GM21717 (cell line): Measurements from ENCODE around the gene WFIKKN1.
"Not testable (repeated sequence)": the region's sequence is repeated elsewhere in the genome, so short reads cannot be mapped to it uniquely, and the experiment has no call there.

Source experiments
- ATAC-seq: cut with Tn5 transposase; IDR thresholded peaks from one replicate; pipeline ENCODE4 v1.9.1; 2021; ENCODE audit warnings: mild to moderate bottlenecking, moderate library complexity; ENCODE audit not compliant: unreplicated experiment

The WFIKKN1 gene

DNA sequence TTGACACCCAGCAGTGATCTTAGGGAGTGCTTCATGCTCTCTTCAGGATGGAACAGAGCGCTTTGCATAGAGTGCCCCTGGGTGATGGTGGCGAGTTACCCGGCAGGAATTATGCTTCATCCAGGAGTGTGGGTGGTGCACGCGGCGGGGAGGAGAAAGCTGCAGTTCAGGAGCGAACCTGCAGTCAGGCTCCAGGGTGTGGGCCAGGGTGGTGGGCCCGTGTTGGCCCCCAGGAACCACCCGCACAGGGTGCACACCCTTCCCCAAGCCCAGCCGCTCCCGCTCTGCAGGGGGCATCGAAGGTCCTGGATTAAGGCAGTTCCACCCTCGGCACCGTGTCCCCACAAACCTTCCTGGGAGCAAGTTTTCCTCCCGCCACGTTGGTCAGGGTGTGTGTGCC is 37.0 kb upstream of the WFIKKN1 start:
- ATAC-seq: no peak

DNA sequence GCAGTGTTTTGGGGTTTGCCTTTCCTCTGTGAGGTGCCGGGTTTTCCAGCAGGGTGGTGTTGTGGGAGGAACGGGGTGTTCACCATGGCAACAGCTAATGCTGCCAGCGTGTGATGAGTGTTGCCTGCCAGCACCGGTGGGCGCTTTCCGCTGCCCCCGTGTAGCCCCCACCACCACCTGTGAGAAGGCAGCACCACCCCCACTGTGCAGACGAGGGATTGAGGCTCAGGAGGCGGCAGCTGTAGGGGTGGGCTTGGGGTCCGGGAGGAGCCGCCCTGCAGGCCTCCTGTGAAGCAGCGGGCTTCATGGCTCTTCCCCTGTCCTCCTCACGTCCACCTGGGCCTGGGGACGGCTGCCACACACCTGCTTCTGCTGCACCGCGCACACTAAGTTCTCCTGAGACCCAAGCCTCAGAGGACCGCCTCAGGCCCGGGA is 35.7 kb upstream of the WFIKKN1 start:
- no peak for ATAC-seq

DNA sequence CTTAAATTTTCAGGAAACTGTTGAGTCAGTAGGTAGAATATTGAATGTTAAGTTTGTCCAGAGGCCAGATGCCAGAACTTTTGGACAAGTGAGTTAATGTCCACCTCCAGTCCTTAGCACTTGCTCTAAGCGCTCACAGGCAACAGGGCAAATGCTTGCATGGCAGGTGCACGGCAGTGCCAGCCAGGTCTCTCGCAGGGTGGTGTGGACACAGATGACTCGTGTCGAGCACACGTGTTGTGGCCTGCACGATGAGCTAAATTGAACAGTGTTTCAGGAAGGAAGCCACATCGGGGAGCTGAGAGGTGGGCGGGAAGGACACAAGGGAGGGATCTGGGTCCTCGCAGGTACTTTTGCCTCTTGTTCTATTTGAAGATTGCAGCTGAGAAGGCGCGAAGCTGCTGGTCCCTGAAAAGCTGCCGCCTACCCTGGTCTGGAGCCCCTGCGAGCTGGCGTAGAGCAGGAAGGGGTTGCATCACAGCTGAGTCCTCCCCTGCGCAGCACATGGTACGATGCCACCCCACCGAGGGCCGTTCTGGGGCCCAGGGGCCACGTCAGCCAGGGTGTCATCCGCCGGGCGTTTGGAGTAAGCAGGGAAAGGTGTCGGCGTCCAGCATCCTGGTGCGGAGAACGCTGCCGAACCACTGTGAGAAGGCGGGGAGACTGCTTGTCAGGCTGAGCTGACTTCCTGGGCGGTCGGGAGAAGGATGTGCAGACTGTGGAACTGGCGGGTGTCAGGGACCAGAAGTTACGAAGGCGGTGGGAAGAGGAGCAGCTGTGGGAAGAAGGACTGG is 34.6 kb upstream of the WFIKKN1 start:
- no peak for ATAC-seq

DNA sequence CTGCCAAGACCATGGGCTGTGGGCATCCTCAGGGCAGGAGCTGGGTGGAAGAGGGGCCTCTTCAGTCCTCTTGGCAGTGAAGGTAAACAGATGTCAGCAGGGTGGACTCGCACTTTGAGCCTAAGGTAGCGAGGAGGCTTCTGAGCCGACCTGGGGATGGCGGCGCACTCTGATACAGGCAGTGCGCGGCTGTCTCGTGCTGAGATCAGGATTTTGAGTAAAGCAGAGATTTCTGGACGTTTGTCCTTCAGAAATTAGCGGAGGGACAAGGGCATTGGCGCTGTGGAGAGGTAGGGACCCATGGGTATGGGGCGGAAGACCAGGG is 34.1 kb upstream of the WFIKKN1 start:
- ATAC-seq: no peak

DNA sequence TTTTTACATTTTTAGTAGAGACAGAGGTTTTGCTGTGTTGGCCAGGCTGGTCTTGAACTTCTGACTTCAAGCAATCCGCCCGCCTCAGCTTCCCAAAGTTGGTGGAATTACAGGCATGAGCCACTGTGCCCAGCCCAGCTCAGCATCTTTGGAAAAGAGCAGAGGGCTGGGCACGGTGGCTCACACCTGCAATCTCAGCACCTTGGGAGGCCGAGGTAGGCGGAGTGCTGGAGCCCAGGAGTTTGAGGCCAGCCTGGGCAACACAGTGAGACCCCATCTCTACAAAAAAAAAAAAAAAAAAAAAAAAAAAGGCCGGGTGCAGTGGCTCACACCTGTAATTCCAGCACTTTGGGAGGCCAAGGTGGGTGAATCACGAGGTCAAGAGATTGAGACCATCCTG is 33.1 kb upstream of the WFIKKN1 start:
- ATAC-seq: not testable (repeated sequence)

DNA sequence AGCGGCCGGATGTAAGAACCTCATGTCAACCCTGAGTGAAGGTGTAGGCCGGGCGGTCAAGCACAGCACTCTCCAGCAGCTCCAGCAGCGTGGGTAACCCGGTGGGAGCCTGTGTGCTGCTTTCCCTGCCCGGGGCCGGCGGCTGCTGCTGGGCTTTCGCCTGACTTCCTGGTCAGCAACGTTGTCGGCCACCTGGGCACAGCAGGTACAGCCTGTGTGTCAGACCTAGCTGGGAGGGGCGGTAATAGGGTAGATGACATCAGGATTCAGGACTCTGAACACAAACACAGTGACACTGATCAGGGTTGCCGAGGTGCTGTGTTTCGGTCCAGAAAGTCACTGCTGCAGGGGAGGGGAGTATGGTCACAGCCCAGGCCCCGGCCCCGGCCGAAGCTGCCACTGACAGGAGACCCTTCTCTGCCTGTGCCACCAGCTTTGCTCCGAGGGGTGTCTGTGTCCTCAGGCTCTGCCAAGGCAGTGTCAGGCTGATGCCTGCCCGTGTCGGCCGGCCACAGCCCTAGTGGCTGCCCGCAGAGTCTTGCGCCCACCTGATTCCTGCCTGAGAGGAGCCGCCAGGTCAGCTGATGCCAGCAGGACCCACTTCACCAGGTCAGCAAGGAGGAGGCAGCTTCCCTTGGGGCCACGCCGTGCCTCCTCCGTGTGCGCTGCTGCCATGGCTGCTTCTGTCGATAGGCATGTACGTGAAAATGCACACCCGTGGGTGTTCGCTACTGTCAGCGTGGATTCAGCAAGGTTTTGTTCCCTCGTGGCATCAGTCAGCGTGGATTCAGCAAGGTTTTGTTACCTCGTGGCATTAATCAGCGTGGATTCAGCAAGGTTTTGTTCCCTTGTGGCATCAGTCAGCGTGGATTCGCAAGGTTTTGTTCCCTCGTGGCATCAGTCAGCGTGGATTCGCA is 31.7 kb upstream of the WFIKKN1 start:
- ATAC-seq: no peak

DNA sequence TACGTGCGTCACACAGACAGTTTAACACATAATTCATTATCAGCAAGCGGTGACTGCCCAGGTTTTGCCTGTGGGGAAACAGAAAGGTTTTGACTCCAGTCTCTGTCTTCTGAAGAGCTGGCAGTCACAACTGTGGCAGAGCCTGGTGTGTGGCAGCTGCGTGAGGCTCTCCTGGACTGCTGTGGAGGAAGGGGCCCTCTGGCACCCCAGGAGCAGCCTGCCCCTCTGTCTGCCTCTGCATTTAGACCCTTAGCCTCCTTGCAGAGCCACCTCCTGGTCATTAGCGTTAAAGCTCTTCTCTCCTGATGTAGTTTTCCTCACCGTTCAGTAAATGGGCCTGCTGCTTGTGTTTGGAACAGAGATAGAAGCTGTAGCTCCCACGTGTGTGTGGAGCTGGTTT is 30.0 kb upstream of the WFIKKN1 start:
- ATAC-seq: no peak

DNA sequence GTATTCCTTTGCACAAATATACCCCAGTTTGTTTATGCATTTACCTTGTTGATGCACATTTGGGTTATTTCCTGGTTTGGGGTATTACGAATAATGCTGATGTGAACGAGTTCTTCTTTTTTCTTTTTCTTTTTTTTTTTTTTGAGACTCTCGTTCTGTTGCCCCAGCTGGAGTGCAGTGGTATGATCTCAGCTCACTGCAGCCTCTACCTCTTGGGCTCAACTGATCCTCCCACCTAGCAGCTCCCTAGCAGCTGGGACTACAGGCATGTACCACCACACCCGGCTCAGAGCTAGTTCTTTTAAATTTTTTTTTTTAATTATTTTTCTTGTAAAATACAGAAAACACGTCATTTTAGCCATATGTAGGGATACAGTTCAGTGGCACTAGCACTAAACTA is 26.9 kb upstream of the WFIKKN1 start:
- ATAC-seq: no peak

DNA sequence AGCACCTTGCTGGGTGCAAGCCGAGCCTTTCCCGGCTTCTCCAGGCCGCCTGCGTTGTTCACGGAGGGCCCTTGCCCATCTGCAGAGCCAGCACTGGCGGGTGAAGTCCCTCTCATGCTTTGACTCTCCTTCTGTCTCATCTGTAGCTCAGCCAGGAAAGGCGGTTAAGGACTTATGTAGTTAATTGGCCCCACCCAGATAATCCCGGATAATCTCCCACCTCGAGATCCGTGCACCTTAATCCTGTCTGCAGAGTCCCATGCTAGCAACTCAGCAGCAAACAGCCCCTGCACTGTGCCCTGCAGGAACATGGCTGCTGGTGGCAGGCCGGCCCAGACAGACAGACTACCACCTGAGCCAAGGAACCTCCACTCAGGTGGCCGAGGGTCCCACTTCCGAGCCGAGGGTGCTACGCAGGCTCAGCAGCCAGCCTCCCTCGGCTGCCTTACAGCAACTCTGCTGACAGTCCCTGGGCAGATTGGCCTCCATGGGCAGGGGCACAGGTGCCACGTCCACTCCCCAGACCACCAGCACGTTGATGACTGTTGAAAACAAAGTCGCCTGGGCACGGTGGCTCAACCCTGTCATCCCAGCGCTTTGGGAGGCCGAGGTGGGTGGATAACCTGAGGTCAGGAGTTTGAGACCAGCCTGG is 24.0 kb upstream of the WFIKKN1 start:
- ATAC-seq: no peak

DNA sequence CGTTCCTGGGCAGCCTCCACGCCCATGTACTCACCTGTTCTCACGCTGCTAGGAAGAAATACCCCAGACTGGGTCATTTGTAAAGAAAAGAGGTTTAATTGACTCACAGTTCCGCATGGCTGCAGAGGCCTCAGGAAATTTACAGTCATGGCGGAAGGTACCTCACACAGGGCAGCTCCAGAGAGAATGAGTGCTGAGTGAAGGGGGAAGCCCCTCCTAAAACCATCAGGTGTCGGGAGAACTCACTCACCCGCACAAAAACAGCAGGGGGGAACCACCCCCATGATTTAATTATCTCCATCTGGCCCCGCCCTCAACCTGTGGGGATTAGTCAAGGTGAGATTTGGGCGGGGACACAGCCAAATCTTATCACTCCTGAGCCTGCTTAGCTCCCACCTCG is 22.8 kb upstream of the WFIKKN1 start:
- no peak for ATAC-seq

DNA sequence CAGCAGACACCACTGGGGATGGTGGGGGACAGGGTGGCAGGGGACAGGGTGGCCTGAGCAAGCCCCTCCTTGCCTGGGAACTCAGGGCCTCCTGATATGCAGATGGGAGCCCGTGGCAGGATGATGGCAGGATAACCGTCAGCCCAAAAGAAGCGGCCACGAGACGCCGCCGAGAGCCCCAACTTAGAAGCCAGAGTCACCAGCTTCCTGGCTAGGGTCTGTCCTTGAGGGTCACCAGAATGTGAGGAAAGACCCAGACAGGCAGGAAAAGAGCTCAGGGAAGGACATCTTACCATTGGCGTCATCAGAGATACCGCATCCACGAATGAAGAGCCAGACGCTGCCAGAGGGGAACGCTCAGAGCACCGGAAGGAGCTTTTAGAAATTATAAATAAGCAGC is 21.5 kb upstream of the WFIKKN1 start:
- ATAC-seq: no peak

DNA sequence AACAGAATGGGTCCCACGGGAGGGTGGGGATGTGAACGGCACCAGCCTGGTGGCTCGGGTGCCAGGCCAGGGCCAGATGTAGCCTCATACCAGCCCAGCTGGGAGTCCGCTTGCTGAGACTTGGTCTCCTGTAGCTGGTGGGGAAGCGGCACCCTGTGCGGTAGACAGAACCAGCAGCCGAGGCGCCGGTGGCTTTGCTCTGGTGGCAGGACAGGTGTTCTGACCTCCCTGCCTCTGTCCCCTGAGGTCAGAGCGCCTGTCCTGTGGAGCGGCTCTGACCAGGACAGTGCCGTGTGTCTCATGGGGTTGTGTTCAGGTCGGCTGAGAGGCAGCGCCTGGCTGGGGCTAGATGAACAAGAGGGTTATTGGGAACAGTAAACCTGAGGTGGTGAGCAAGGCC is 20.8 kb upstream of the WFIKKN1 start:
- no peak for ATAC-seq

DNA sequence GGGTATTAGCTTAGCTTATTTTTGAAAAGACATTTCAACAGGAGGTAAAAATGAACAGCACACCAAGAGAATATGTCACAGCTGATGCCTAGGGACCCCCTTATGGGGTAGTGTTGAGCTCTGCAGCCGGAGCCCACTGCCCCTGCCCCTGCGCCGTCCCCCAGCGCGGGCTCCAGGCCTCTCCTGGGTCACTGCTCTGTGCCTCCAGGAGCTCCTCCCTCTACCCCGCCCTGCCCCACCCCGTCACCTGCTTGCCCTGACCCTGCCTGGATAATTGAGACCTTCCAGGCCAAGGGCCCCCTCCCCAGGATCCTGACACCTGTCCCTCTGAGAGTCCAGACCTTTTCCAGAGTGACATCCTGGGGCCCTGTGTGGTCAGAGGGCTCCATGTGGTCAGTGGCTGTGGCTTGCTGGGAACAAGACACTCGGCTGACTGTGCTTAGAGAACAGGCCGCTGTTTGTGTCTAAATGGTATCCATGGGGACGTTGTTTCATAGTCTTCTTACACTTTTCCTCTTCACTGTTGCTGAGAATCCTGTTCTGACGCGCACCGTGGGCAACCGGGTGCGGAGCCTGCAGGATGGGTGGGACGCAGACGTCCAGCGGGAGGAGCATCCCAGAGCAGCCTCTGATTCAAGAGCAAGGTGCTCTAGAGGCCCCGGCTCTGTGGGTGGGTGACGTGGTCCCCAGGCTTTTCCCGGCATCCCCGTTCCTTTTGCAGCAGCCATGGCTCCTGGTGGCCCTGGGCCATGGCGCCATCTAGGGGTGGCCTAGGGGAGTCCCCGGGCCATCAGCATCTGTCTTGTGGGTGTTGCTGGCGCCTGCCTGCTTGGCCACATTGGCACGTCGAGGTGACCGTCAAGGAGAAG is 20.0 kb upstream of the WFIKKN1 start:
- no peak for ATAC-seq

DNA sequence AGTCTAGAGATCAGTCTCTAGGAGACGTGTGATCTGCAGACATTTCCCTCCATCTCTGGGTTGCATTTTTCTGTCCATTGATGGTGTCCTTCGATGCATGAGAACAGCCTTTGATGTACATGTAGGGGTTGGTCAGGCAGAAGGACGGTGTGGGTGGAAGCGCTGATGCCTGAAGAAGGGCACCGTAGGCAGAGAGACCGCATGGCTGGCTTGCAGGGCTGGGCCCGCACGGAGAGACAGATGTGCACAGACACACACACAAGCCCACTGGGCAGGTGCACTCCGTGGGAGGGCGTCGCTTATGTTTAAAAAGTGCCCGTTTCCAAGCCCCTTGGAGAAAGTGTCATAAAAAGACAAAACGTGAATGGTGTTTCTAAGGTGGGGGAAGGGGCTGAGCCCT is 15.7 kb upstream of the WFIKKN1 start:
- no peak for ATAC-seq

DNA sequence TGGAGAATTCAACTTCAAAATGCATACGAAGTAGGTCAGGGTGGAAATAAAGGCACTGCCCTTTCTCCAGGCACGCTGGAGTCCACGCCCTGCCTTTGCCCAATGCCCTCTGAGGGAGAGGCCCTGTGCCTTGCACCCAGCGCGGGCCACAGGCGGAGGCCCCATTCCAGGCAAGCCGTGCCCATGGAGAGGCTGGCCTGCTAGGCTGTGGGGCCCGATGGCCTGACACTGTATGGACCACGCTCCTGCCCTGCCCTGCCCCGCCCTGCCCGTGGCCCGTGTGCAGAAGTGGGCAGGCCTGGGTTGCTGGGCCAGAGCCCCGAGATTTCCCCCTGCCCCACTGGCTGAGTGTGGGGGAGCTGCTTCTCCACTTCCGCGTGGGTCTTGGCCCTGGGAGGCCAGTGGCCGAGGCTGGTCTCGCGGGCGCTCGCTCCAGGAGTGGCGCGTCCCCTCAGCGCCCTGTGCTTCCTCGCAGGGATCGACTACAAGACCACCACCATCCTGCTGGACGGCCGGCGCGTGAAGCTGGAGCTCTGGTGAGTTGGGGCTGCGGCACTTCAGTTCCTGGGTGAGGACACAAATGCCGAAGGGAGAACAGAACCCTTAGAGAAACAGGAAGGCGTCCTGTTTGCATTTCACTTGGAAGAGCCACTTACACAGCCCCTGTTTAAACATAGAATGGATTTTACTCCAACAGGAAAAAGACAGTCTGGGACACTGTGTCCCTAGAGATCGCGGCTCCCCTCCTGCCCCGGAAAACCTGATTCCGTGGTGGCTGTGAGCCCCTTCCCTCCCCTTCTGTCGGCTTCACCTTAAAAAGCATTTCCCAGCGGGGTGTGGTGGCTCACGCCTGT is 13.8 kb upstream of the WFIKKN1 start:
- ATAC-seq: no peak

DNA sequence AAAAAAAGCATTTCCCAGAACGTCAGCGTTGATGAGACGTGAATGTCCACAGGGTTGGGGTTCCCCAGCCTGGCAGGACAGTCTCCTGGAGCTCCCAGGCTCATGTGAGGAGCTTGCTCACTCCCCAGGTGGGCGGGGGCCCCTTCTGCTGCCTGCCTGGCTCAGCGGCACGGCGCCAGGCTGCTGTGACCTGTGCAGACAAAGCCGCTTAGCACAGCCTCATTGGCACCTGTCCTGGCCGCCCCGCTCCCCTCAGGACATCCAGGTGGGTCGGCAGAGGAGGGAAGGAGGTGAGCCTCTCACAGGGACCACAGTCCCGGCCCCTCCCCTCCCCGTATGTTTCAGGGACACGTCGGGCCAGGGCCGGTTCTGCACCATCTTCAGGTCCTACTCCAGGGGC is 12.9 kb upstream of the WFIKKN1 start:
- ATAC-seq: no peak

DNA sequence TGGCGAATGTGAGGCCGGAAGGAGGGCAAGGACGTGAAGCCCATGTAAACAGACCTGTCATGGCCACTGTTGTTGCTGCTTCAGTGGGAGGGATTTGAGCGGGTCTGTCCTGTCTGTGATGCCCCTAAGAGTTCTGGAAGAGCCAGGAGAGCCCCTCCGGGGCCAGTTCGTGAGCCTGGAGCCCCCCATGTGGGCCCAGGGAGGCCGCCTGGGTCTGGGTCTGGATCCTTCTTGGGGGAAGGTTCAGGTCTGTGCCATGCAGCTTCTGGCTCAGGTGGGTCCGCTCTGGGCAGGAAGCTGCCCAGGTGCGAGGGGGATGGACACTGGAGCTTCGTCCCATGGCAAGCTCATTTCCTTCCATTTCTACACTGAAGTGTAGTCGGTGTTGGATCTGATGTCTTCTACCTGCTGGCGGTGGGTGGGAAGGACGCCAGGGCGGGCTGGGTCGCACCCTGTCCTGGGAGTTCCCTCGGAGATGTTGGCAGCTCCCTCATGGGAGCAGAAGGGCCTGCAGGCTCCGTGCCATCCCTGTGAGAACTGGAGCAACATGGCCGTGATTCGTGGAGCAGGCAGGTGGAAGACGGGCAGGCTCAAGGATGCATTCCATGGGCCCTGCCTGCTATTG is 11.2 kb upstream of the WFIKKN1 start:
- ATAC-seq: no peak

DNA sequence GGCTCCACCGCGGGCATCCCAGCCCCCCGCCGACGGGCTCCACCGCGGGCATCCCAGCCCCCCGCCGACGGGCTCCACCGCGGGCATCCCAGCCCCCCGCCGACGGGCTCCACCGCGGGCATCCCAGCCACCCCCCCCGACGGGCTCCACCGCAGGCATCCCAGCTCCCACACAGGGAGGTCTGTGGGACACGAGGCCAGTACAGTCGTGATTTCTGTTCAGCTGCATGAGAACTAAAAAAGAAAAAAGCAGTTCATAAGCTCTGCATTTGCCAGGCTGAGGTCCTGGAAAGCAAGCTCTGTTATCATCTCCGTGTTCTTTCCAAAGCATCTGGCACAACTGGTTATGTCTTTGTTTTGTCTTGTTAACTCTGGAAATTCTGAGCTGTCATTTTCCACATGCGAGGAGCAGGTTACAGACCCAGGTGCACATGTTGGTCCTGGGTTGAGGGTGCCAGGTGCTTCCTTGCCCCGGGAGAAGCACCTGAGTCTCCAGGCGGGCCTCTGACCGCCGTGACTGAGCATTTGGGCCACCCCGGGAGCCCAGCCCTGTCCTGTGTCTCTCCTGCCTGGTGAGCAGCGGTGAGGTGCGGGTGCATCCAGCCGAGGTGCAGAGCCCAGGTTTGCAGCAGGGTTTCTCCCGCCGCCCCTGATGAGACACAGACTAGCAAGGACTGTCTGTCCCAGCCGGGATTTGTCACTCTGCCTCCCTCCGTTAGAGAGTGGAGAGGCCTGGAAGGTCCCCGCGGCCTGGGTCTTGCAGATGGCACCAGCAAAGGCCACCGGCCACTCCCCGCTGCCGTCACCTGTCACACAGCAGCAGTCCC is 9.9 kb upstream of the WFIKKN1 start:
- no peak for ATAC-seq
